ENCODE data around the gene CIB2. TPM values are rescaled to one million over a fixed set of nuclear protein-coding genes. Genes with fewer than 3 reads are reported as not detected.

CIB2 gene
- total RNA-seq, 1 experiment from 2014 or later, result 17.3 TPM

GRCh38 chr15:78120523-78120922 is 10.7 kb downstream of the CIB2 start (continued):
- TF ChIP-seq ZBTB33 (IDR thresholded peaks at IDR 0.05; ENCODE audit: extremely low read depth, insufficient replicate concordance, low read length), result no peak

GRCh38 chr15:78112551-78112950 is 18.7 kb downstream of the CIB2 start:
- no peaks in the 10 kb centered on the region for H3K27me3 ChIP-seq (ENCODE audit: insufficient read depth, low read length)
- no TSS peak for BruUV-seq (replicated peaks)
- ChIA-PET RAD21 (ENCODE audit: low non-redundant PET in 1 of 2, low total read pairs in 2 of 2, uncharacterized antibody in 2 of 2, unreplicated experiment in 2 of 2) (interaction anchor here in 1 of 2 experiments (1.9 kb wide), 1 partner anchor 129 kb away, joined by 7 read pairs; no protein-coding TSS in a partner anchor), CTCF (interaction anchor here (0.9 to 4.0 kb wide), 9 partner anchors 83 to 303 kb away, joined by 3 to 34 read pairs (median 3); partner anchors contain the start of gene DNAJA4), POLR2A (no interaction called here)
- no peak overlapping the region for H3K9ac ChIP-seq (ENCODE audit: low read length)
- no peak overlapping the region for H2AFZ ChIP-seq (ENCODE audit: low read depth, low read length, poor library complexity, severe bottlenecking)
- no peak overlapping the region for H3K27ac ChIP-seq (ENCODE audit: low read depth, low read length)
- no peaks in the 10 kb centered on the region for H3K79me2 ChIP-seq (ENCODE audit: insufficient read depth, low read length)
- H3K4me2 ChIP-seq (ENCODE audit: low read length), result no peak overlapping the region
- no peak for DNase-seq (ENCODE audit: low read depth, low spot score)
- no peaks in the 10 kb centered on the region for H3K9me3 ChIP-seq (ENCODE audit: control insufficient read depth in 1 of 2, insufficient read depth in 1 of 2, low read depth in 1 of 2, low read length in 2 of 2)
- H3K36me3 ChIP-seq (ENCODE audit: control insufficient read depth in 1 of 2, insufficient read depth in 2 of 2, low read length in 2 of 2), result no peaks in the 10 kb centered on the region
- intact Hi-C loops (cut with micrococcal nuclease), result loop anchor here (2.0 kb wide), 1 partner anchor 310 kb away; no protein-coding TSS in a partner anchor
- no peaks in the 10 kb centered on the region for H3K9me2 ChIP-seq (ENCODE audit: insufficient read depth)
- no peak overlapping the region for H3K4me3 ChIP-seq (replicated peaks in 1 of 2; ENCODE audit: low read depth in 1 of 2, low read length in 2 of 2)
- TF ChIP-seq YY1 (IDR thresholded peaks at IDR 0.05; ENCODE audit: extremely low read depth, insufficient replicate concordance, low read depth, low read length), result no peak
- no peaks in the 10 kb centered on the region for H4K20me1 ChIP-seq (ENCODE audit: insufficient read depth)
- no peak for ATAC-seq
- H3K4me1 ChIP-seq (ENCODE audit: control insufficient read depth in 1 of 2, insufficient read depth in 2 of 2, low read length in 2 of 2), result 0 out of 4 replicates have a peak, but pooled peaks cover 0 to 6% of the 10 kb centered on the region in 2 experiments

GRCh38 chr15:78111788-78112187 is 19.5 kb downstream of the CIB2 start:
- Histone ChIP-seq H4K20me1 (ENCODE audit: insufficient read depth) (no peaks in the 10 kb centered on the region), H3K4me1 (ENCODE audit: control insufficient read depth in 1 of 2, insufficient read depth in 2 of 2, low read length in 2 of 2) (0 out of 4 replicates have a peak, but pooled peaks cover 0 to 6% of the 10 kb centered on the region in 2 experiments), H2AFZ (ENCODE audit: low read depth, low read length, poor library complexity, severe bottlenecking) (no peak overlapping the region), H3K9ac (ENCODE audit: low read length) (no peak overlapping the region), H3K9me2 (ENCODE audit: insufficient read depth) (no peaks in the 10 kb centered on the region), H3K4me3 (replicated peaks in 1 of 2; ENCODE audit: low read depth in 1 of 2, low read length in 2 of 2) (no peak overlapping the region), H3K4me2 (ENCODE audit: low read length) (no peak overlapping the region), H3K79me2 (ENCODE audit: insufficient read depth, low read length) (no peaks in the 10 kb centered on the region), H3K36me3 (ENCODE audit: control insufficient read depth in 1 of 2, insufficient read depth in 2 of 2, low read length in 2 of 2) (no peaks in the 10 kb centered on the region), H3K27ac (ENCODE audit: low read depth, low read length) (no peak overlapping the region), H3K9me3 (ENCODE audit: control insufficient read depth in 1 of 2, insufficient read depth in 1 of 2, low read depth in 1 of 2, low read length in 2 of 2) (no peaks in the 10 kb centered on the region), H3K27me3 (ENCODE audit: insufficient read depth, low read length) (no peaks in the 10 kb centered on the region)
- TF ChIP-seq RAD21 (IDR thresholded peaks at IDR 0.05; ENCODE audit: low read depth) (no peak), YY1 (IDR thresholded peaks at IDR 0.05; ENCODE audit: extremely low read depth, insufficient replicate concordance, low read depth, low read length) (no peak), TCF7L2 (IDR thresholded peaks at IDR 0.05; ENCODE audit: borderline replicate concordance, extremely low read depth, insufficient read depth, insufficient read length) (no peak), CTCF (IDR thresholded peaks at IDR 0.05 in 2 of 3, conservative IDR thresholded peaks at IDR 0.05 in 1 of 3; ENCODE audit: borderline replicate concordance in 1 of 3, insufficient read depth in 1 of 3, low read depth in 2 of 3, low read length in 2 of 3) (no peak), EZH2 (IDR thresholded peaks at IDR 0.05) (no peak), ZBTB33 (IDR thresholded peaks at IDR 0.05; ENCODE audit: extremely low read depth, insufficient replicate concordance, low read length) (no peak), ZNF274 (IDR thresholded peaks at IDR 0.05; ENCODE audit: low read depth, low read length) (no peak)
- RAD21 ChIA-PET (ENCODE audit: low non-redundant PET in 1 of 2, low total read pairs in 2 of 2, uncharacterized antibody in 2 of 2, unreplicated experiment in 2 of 2), result interaction anchor here in 1 of 2 experiments (1.9 kb wide), 1 partner anchor 130 kb away, joined by 7 read pairs; no protein-coding TSS in a partner anchor
- intact Hi-C loops (cut with micrococcal nuclease), result loop anchor here (2.0 kb wide), 1 partner anchor 311 kb away; no protein-coding TSS in a partner anchor
- BruUV-seq (replicated peaks), result no TSS peak
- CTCF ChIA-PET, result interaction anchor here (0.9 to 4.0 kb wide), 6 partner anchors 84 to 204 kb away, joined by 3 to 26 read pairs (median 6); partner anchors contain the start of gene DNAJA4
- DNase-seq (ENCODE audit: low read depth, low spot score), result no peak
- no peak for ATAC-seq
- POLR2A ChIA-PET, result no interaction called here

Data from HCT116 (cell line).